ENCODE results near the gene U2AF1L4.
A peak's percentile ranks its signal among the peaks of the same experiment; 100 is the strongest.

DNA sequence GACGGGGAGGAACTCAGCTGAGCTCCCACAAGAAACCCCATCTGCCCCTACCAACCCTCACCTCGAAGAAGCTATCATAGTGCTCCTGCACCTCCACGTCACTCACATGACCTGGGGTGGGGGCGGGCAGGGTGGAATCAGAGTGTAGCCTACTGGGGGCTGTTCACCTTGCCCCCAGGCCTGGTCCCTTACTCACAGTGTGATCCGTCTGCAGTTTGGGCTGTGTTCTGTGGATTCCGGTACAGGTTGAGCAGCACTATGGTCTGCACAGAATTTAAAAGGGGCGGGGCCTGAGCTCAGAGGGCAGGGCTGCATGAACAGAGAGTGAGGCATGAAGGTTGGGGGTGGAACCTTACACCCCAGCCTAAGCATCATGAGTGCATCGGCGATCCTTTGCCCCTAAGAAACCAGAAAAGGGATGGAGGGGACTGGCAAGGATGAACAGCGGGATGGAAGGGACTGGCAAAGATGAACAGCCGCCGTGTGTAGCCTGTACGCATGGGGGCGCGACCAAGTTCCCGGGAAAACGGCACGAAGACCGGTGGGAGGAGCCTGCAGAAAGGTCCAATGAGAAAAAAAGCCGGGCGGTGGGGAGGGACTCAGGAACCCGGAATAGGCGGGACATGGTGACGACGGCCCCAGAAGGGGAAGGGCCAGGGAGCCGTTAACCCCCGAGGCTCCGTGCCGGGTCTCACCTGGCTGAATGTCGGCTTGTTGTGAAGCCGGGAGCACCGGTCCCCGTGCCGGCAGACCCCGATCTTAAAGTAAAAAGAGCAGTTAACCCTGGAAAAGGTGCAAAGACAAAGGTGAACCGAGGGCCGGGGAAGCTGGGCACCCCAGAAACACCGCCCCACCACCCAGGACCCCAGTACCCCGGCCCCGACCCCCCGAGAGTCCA is 539 bp downstream of the U2AF1L4 start:
- TF ChIP-seq, protein P1, sequence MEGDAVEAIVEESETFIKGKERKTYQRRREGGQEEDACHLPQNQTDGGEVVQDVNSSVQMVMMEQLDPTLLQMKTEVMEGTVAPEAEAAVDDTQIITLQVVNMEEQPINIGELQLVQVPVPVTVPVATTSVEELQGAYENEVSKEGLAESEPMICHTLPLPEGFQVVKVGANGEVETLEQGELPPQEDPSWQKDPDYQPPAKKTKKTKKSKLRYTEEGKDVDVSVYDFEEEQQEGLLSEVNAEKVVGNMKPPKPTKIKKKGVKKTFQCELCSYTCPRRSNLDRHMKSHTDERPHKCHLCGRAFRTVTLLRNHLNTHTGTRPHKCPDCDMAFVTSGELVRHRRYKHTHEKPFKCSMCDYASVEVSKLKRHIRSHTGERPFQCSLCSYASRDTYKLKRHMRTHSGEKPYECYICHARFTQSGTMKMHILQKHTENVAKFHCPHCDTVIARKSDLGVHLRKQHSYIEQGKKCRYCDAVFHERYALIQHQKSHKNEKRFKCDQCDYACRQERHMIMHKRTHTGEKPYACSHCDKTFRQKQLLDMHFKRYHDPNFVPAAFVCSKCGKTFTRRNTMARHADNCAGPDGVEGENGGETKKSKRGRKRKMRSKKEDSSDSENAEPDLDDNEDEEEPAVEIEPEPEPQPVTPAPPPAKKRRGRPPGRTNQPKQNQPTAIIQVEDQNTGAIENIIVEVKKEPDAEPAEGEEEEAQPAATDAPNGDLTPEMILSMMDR (conservative IDR thresholded peaks at IDR 0.05; ENCODE audit: low read depth, low read length): peak; percentile 59
- TF ChIP-seq MAZ (IDR thresholded peaks at IDR 0.05; ENCODE audit: borderline replicate concordance, low read depth, low read length) (peak; percentile 65; the same call in 1 of the 2 replicates), FOS (IDR thresholded peaks at IDR 0.05; ENCODE audit: low read depth, low read length) (no peak)
